ENCODE results near the gene MLX.
"Not testable (repeated sequence)": the region's sequence is repeated elsewhere in the genome, so short reads cannot be mapped to it uniquely, and the experiment has no call there.

- TF ChIP-seq CTCF, POLR2AphosphoS5 (IDR thresholded peaks at IDR 0.05): not testable (repeated sequence)
These were observed 26.3 kb upstream of the MLX start for GRCh38 chr17:42540558-42540957.
